ENCODE measurements around the gene MPZ.

DNA sequence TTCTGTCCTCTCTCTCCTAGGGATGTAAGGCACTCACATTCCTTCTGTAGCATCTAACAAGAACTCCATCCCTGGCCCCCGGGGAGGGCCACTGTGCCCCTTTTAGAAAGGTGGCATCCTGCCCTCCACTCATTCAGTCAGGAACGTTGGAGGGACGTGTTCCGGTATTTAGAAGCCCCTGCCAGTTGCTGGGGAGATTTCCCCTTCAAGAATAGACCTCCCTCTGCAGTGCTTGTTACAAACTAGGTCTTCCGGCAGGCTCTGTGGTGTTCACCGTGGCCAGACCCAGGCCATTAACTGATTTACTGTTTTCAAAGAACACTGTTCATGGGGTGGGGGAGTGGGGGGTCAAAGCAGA, 50.4 kb downstream of the MPZ start:
- TF ChIP-seq CTCF (IDR thresholded peaks at IDR 0.05 in 2 of 3, conservative IDR thresholded peaks at IDR 0.05 in 1 of 3; ENCODE audit: control insufficient read depth in 2 of 3, extremely low read depth in 1 of 3, insufficient read depth in 1 of 3, low read depth in 3 of 3, low read length in 3 of 3): no peak
- no peak for TF ChIP-seq CEBPB (IDR thresholded peaks at IDR 0.05; ENCODE audit: borderline replicate concordance in 1 of 2, low read depth in 2 of 2, low read length in 2 of 2)
- no peak for TF ChIP-seq EZH2 (IDR thresholded peaks at IDR 0.05; ENCODE audit: borderline replicate concordance, control insufficient read depth, low read depth, low read length)
- no peak for TF ChIP-seq MTA3 (IDR thresholded peaks at IDR 0.05; ENCODE audit: borderline replicate concordance, low read length)
- TF ChIP-seq POLR2AphosphoS5 (IDR thresholded peaks at IDR 0.05; ENCODE audit: low read length): no peak
- no peak for TF ChIP-seq SMC3 (IDR thresholded peaks at IDR 0.05; ENCODE audit: borderline replicate concordance, low read length)
- TF ChIP-seq, protein P1, sequence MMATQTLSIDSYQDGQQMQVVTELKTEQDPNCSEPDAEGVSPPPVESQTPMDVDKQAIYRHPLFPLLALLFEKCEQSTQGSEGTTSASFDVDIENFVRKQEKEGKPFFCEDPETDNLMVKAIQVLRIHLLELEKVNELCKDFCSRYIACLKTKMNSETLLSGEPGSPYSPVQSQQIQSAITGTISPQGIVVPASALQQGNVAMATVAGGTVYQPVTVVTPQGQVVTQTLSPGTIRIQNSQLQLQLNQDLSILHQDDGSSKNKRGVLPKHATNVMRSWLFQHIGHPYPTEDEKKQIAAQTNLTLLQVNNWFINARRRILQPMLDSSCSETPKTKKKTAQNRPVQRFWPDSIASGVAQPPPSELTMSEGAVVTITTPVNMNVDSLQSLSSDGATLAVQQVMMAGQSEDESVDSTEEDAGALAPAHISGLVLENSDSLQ (IDR thresholded peaks at IDR 0.05): no peak
- TF ChIP-seq CHD2 (IDR thresholded peaks at IDR 0.05; ENCODE audit: borderline replicate concordance, low read depth, low read length): no peak
